ENCODE results near the gene TMEM215. TPM values are rescaled to one million over a fixed set of nuclear protein-coding genes. Genes with fewer than 3 reads are reported as not detected.

Gene TMEM215
- total RNA-seq, 1 experiment from 2014 or later = not detected

DNA sequence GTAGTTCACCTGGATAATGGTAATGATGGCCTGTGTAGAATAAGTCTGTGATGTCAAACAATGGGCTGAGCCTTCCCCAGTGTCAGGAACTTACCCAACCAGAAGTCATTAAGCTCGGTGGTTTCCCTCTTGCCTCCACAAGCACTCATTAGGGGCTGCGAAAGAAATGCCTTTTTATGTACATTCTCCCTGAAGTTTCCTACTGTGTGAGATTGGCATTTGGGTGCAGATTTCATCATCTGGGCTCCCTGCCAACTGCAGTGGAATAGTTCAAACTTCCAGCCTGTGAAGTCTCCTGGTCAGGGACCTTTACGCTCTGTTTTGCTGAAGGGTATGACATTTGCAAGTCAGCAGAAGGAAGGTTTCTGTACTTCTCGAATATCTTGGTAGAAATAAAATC, 41.6 kb upstream of the TMEM215 start:
- BruUV-seq (replicated peaks) = no TSS peak
- H3K9me3 ChIP-seq (ENCODE audit: control insufficient read depth, insufficient read depth, low read depth, low read length) = no peaks in the 10 kb centered on the region
- TF ChIP-seq SIN3A (IDR thresholded peaks at IDR 0.05; ENCODE audit: borderline replicate concordance, insufficient read depth, low read depth, low read length) = no peak
- no peak overlapping the region for H3K4me3 ChIP-seq (ENCODE audit: low read depth in 2 of 2, low read length in 2 of 2)
- POLR2A ChIA-PET = no interaction called here
- CTCF ChIA-PET = no interaction called here
- no peaks in the 10 kb centered on the region for H3K36me3 ChIP-seq (ENCODE audit: control insufficient read depth, insufficient read depth, low read length)
- H3K4me1 ChIP-seq (ENCODE audit: control insufficient read depth, insufficient read depth, low read length) = no peaks in the 10 kb centered on the region
- intact Hi-C loops (cut with micrococcal nuclease; ENCODE audit: unreplicated experiment) (no loop called here), in situ Hi-C loops (cut with HindIII; ENCODE audit: low pct_unique_long_range_greater_than_20kb, low sequenced_read_pairs) (no loop called here)
- ATAC-seq (no peak), DNase-seq (ENCODE audit: low read depth, low spot score) (no peak)
- no peak overlapping the region for H3K27ac ChIP-seq (ENCODE audit: low read length)
- H3K27me3 ChIP-seq (ENCODE audit: control insufficient read depth, insufficient read depth, low read length) = no peaks in the 10 kb centered on the region; the same call in 1 of the 2 replicates

DNA sequence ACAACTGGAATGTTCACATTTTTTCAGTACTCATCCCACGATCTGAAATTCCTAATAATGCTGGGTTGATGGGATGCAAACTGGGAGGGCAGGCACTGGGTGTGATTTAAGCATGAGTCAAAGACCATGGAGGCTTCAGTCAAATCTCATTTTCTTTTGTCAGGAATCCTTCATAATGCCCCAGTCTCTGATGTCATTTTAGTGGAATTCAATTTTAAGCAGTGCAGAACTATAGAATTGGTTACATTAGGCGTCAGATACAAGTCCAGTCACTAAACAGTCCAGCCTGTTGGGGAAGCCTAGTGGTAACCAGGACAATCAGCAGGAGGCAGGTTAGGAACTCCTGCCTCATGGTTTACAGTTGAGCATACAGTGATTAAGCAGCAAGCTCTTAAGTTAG, 41.0 kb upstream of the TMEM215 start:
- H3K36me3 ChIP-seq (ENCODE audit: control insufficient read depth, insufficient read depth, low read length) = no peaks in the 10 kb centered on the region
- H3K4me3 ChIP-seq (ENCODE audit: low read depth in 2 of 2, low read length in 2 of 2) = no peak overlapping the region
- ChIA-PET CTCF (no interaction called here), POLR2A (no interaction called here)
- DNase-seq (ENCODE audit: low read depth, low spot score) (no peak), ATAC-seq (no peak)
- no peaks in the 10 kb centered on the region for H3K4me1 ChIP-seq (ENCODE audit: control insufficient read depth, insufficient read depth, low read length)
- BruUV-seq (replicated peaks) = no TSS peak
- peaks cover 2% of the 10 kb centered on the region for H3K27me3 ChIP-seq (ENCODE audit: control insufficient read depth, insufficient read depth, low read length)
- no peak for TF ChIP-seq CTCF (IDR thresholded peaks at IDR 0.05)
- no peak for TF ChIP-seq TCF7L2 (IDR thresholded peaks at IDR 0.05; ENCODE audit: low read depth, low read length)
- TF ChIP-seq, protein P1, sequence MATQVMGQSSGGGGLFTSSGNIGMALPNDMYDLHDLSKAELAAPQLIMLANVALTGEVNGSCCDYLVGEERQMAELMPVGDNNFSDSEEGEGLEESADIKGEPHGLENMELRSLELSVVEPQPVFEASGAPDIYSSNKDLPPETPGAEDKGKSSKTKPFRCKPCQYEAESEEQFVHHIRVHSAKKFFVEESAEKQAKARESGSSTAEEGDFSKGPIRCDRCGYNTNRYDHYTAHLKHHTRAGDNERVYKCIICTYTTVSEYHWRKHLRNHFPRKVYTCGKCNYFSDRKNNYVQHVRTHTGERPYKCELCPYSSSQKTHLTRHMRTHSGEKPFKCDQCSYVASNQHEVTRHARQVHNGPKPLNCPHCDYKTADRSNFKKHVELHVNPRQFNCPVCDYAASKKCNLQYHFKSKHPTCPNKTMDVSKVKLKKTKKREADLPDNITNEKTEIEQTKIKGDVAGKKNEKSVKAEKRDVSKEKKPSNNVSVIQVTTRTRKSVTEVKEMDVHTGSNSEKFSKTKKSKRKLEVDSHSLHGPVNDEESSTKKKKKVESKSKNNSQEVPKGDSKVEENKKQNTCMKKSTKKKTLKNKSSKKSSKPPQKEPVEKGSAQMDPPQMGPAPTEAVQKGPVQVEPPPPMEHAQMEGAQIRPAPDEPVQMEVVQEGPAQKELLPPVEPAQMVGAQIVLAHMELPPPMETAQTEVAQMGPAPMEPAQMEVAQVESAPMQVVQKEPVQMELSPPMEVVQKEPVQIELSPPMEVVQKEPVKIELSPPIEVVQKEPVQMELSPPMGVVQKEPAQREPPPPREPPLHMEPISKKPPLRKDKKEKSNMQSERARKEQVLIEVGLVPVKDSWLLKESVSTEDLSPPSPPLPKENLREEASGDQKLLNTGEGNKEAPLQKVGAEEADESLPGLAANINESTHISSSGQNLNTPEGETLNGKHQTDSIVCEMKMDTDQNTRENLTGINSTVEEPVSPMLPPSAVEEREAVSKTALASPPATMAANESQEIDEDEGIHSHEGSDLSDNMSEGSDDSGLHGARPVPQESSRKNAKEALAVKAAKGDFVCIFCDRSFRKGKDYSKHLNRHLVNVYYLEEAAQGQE (IDR thresholded peaks at IDR 0.05; ENCODE audit: insufficient read depth in 1 of 2, low read depth in 2 of 2, low read length in 1 of 2) = no peak
- TF ChIP-seq SIN3A (IDR thresholded peaks at IDR 0.05; ENCODE audit: borderline replicate concordance, insufficient read depth, low read depth, low read length) = no peak
- no peak for TF ChIP-seq POLR2AphosphoS5 (IDR thresholded peaks at IDR 0.05; ENCODE audit: low read depth, low read length)
- intact Hi-C loops (cut with micrococcal nuclease; ENCODE audit: unreplicated experiment) = no loop called here
- no peaks in the 10 kb centered on the region for H3K9me3 ChIP-seq (ENCODE audit: control insufficient read depth, insufficient read depth, low read depth, low read length)
- no peak overlapping the region for H3K27ac ChIP-seq (ENCODE audit: low read length)
- in situ Hi-C loops (cut with HindIII; ENCODE audit: low pct_unique_long_range_greater_than_20kb, low sequenced_read_pairs) = no loop called here

DNA sequence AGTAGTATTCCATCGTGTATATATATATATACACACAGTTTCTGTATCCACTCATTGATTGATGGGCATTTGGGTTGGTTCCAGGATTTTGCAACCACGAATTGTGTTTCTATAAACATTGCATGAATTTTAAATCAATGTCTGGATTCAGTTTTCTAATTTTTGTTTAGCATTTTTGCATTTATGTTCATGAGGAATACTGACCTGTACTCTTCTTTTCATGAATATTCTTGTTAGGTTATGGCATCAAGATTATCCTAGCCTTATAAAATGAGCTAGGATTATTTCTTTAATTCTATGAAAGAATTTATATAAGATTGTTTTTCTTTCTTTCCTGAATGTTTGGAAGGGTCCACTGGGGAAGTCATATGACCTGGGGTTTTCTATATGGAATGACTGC, 35.3 kb upstream of the TMEM215 start:
- POLR2A ChIA-PET = no interaction called here
- no TSS peak for BruUV-seq (replicated peaks)
- in situ Hi-C loops (cut with HindIII; ENCODE audit: low pct_unique_long_range_greater_than_20kb, low sequenced_read_pairs) = no loop called here

More for the DNA sequence above, 35.3 kb upstream of the TMEM215 start:
- no peak for ATAC-seq
- Histone ChIP-seq H3K9me3 (ENCODE audit: control insufficient read depth, insufficient read depth, low read depth, low read length) (no peaks in the 10 kb centered on the region), H3K27me3 (ENCODE audit: control insufficient read depth, insufficient read depth, low read length) (peaks cover 2% of the 10 kb centered on the region), H3K4me3 (ENCODE audit: low read depth in 2 of 2, low read length in 2 of 2) (no peak overlapping the region), H3K27ac (ENCODE audit: low read length) (no peak overlapping the region), H3K36me3 (ENCODE audit: control insufficient read depth, insufficient read depth, low read length) (no peaks in the 10 kb centered on the region), H3K4me1 (ENCODE audit: control insufficient read depth, insufficient read depth, low read length) (no peaks in the 10 kb centered on the region)
- TF ChIP-seq TCF7L2 (IDR thresholded peaks at IDR 0.05; ENCODE audit: low read depth, low read length) (no peak), POLR2AphosphoS5 (IDR thresholded peaks at IDR 0.05; ENCODE audit: low read depth, low read length) (no peak)
- TF ChIP-seq, protein P1 (IDR thresholded peaks at IDR 0.05; ENCODE audit: insufficient read depth in 1 of 2, low read depth in 2 of 2, low read length in 1 of 2) = no peak
- DNase-seq (ENCODE audit: low read depth, low spot score) = no peak
- intact Hi-C loops (cut with micrococcal nuclease; ENCODE audit: unreplicated experiment) = no loop called here
- CTCF ChIA-PET = no interaction called here
